HepG2 (cell line): ENCODE measurements around the gene TOX4. TPM values are rescaled to one million over a fixed set of nuclear protein-coding genes. Genes with fewer than 3 reads are reported as not detected.

Experiments used
- ARID5B ChIP-seq: IDR thresholded peaks from 2 replicates; pipeline ENCODE4 v1.4.0; 2020; ENCODE audit warnings: mild to moderate bottlenecking, missing genetic modification reagents
- KDM6A ChIP-seq: IDR thresholded peaks from 2 replicates; pipeline ENCODE4 v1.6.1; 2016; ENCODE audit warnings: low read depth
- RBM39 ChIP-seq: fragments of 200-400 bp; formaldehyde crosslinking; IDR thresholded peaks from one replicate; pipeline ENCODE4 v1.6.1; 2018; ENCODE audit warnings: antibody characterized with exemption, mild to moderate bottlenecking, low read depth, low read length; ENCODE audit not compliant: poor library complexity, severe bottlenecking
- RERE ChIP-seq: IDR thresholded peaks from 2 replicates; pipeline ENCODE4 v1.6.1; 2016; ENCODE audit warnings: low read depth, missing genetic modification reagents, missing compliant biosample characterization
- ZNF335 ChIP-seq: sonication (generic); formaldehyde crosslinking; IDR thresholded peaks from 2 replicates; pipeline ENCODE4 v1.4.0; 2020; ENCODE audit warnings: missing genetic modification reagents
- ZNF430 ChIP-seq: sonication (generic); formaldehyde crosslinking; IDR thresholded peaks from 2 replicates; pipeline ENCODE4 v1.9.0; 2021; ENCODE audit warnings: mild to moderate bottlenecking, missing genetic modification reagents
- ZNF782 ChIP-seq: sonication (generic); formaldehyde crosslinking; IDR thresholded peaks from 2 replicates; pipeline ENCODE4 v1.4.0; 2020; ENCODE audit warnings: missing genetic modification reagents, mild to moderate bottlenecking, borderline replicate concordance
- polyA plus RNA-seq, 8 experiments: library from polyadenylated mRNA; depleted of rRNA in 3 of 8; stranded (reverse) in 7 of 8; unstranded in 1 of 8; fragments of >200 nt; fragmentation: Illumina TruSeq in 4 of 8; extraction: Trizol in 4 of 8; gene quantifications; 2 replicates each; pipeline versions ENCODE4 v1.2.1 to v1.2.3, GENCODE V29; 2011 to 2016; ENCODE audit warnings: low read depth in 4 of 8, missing spikeins in 1 of 8, mixed read lengths in 1 of 8; ENCODE audit not compliant: insufficient read depth in 1 of 8
- total RNA-seq, 5 experiments: library from RNA; depleted of rRNA; stranded (reverse); fragments of >200 nt; fragmentation: Illumina TruSeq; extraction: Trizol; gene quantifications; 2 replicates each; pipeline ENCODE4 v1.2.3, GENCODE V29; 2016; ENCODE audit warnings: low read depth in 1 of 5
- TF ChIP-seq, protein P1 (sequence below): sonication (generic); formaldehyde crosslinking; IDR thresholded peaks from 2 replicates; pipeline ENCODE4 v1.9.0; 2021; ENCODE audit warnings: missing genetic modification reagents, mild to moderate bottlenecking, borderline replicate concordance

The TOX4 gene
- total and polyA plus RNA-seq, 2 of the 13 experiments (the other 11 are each of a cell fraction or from before 2014, with no cell fraction given) = 71.8 to 163 TPM

GRCh38 chr14:21510735-21511657, 34.0 kb downstream of the TOX4 start, which contains the start of gene METTL3 (continued):
- TF ChIP-seq, protein P1, sequence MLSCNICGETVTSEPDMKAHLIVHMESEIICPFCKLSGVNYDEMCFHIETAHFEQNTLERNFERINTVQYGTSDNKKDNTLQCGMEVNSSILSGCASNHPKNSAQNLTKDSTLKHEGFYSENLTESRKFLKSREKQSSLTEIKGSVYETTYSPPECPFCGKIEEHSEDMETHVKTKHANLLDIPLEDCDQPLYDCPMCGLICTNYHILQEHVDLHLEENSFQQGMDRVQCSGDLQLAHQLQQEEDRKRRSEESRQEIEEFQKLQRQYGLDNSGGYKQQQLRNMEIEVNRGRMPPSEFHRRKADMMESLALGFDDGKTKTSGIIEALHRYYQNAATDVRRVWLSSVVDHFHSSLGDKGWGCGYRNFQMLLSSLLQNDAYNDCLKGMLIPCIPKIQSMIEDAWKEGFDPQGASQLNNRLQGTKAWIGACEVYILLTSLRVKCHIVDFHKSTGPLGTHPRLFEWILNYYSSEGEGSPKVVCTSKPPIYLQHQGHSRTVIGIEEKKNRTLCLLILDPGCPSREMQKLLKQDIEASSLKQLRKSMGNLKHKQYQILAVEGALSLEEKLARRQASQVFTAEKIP (CRISPR knock-in tag) = no peak
- peak; percentile 96 for TF ChIP-seq ZNF430
- peak; percentile 96 for TF ChIP-seq ZNF782 (CRISPR knock-in tag)
- 0 out of 2 replicates have a peak, but pooled peaks have one; percentile 14 for TF ChIP-seq KDM6A (CRISPR knock-in tag)
- TF ChIP-seq RERE (CRISPR knock-in tag) = no peak; the same call in 1 of the 2 replicates
- peak; percentile 80 for TF ChIP-seq RBM39
- peak; percentile 98 for TF ChIP-seq ZNF335 (CRISPR knock-in tag)
- TF ChIP-seq ARID5B (CRISPR knock-in tag) = peak; percentile 70; the same call in 1 of the 2 replicates
